ELR (cell line): ENCODE results near the gene TATDN2.

Source experiments
- DNase-seq: peaks from one replicate; pipeline ENCODE4 v3.0.0-alpha.2; 2015; ENCODE audit warnings: low read depth

The TATDN2 gene, protein sequence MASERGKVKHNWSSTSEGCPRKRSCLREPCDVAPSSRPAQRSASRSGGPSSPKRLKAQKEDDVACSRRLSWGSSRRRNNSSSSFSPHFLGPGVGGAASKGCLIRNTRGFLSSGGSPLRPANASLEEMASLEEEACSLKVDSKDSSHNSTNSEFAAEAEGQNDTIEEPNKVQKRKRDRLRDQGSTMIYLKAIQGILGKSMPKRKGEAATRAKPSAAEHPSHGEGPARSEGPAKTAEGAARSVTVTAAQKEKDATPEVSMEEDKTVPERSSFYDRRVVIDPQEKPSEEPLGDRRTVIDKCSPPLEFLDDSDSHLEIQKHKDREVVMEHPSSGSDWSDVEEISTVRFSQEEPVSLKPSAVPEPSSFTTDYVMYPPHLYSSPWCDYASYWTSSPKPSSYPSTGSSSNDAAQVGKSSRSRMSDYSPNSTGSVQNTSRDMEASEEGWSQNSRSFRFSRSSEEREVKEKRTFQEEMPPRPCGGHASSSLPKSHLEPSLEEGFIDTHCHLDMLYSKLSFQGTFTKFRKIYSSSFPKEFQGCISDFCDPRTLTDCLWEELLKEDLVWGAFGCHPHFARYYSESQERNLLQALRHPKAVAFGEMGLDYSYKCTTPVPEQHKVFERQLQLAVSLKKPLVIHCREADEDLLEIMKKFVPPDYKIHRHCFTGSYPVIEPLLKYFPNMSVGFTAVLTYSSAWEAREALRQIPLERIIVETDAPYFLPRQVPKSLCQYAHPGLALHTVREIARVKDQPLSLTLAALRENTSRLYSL

DNA sequence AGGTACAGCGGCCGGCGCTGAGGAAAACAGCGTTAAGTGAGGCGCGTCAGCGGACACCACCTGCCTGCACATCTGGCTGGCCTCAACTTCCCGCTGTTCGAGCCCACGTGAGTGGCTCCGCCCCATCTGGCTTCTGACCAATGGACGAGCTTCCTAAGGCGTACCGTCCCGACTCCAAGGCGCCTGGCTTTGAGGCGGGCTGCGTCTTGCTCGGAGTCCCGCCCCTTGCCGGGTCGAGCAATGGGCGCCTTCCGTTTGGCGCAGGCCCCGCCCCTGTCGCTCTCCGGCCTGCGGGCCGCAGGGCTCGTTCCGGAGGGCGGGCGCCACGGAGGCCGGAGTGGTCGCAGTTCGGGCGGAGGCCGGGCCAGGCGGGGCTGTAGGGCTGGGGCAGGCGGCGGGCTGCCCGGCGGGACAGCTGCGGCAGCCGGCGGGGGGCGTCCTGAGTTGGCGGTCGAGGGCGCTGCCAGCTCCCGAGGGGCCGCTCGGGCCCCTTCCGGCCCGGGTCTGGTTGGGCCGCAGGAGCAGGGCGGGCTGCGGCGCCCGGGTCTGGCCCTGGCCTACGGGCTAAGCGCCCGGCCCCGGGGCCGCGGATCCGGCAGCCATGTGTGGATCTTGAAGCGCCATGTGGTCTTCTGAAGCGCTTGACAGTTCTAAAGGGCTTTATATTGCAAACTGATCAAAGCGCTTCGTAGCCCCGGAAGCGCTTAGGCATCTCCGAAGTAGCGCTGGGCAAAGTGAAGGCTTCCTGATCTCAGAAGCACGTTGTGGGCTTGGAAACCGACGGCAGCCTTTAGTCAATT lies at the start of gene TATDN2:
Gene TATDN2, plus strand, starts transcription at position 276 of the 800 bp plus-strand sequence. CDS start 742 bp downstream, outside the sequence.
- DNase-seq: peak; percentile 96

- DNase-seq: peak; percentile 93
These were observed 49.3 kb upstream of the TATDN2 start for GRCh38 chr3:10198761-10199649.

- peak; percentile 33 for DNase-seq
These were observed 43.3 kb upstream of the TATDN2 start for GRCh38 chr3:10204921-10205320.

GRCh38 chr3:10205451-10206165 lies 42.7 kb upstream of the TATDN2 start:
- DNase-seq: peak; percentile 97

DNA sequence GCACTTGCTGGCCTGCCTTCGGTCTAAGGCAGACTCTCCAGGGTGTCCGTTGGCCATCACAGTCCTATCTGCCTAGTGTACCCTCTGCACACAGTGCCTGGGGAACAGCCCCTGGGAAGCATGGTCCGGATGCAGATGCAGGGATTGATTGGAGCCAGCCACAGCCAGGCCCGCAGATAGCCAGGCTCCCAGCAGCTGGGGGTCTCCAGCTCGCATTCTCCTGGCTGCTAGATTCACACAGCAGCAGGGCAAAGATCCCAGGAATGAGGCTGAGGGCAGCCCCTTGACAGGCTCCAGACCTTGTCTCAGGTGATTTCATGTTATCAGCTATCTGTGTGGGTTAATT lies 42.1 kb upstream of the TATDN2 start:
- no peak for DNase-seq

DNA sequence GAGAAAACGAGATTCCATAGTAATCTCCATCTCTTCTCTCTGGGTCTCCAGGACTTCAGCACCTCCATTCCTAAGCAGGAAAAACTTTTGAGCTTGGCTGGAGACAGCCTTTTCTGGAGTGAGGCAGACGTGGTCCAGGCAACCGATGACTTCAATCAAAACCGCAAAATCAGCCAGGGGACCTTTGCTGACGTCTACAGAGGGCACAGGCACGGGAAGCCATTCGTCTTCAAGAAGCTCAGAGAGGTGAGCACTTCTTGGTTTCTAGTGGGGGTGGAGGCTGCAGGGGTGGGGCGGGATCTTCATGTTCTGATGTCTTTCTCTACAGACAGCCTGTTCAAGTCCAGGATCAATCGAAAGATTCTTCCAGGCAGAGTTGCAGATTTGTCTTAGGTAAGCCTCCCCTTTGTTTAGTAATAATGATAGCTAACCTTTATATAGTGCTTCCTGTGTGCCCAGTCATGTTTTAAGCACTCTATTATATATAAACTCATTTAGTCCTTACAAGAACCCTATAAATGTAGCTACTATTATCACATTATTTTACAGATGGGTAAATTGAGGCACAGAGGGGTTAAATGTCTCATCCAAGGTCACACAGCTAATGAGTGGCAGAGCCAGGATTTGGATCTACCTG lies 35.0 kb upstream of the TATDN2 start:
- peak; percentile 25 for DNase-seq

DNA sequence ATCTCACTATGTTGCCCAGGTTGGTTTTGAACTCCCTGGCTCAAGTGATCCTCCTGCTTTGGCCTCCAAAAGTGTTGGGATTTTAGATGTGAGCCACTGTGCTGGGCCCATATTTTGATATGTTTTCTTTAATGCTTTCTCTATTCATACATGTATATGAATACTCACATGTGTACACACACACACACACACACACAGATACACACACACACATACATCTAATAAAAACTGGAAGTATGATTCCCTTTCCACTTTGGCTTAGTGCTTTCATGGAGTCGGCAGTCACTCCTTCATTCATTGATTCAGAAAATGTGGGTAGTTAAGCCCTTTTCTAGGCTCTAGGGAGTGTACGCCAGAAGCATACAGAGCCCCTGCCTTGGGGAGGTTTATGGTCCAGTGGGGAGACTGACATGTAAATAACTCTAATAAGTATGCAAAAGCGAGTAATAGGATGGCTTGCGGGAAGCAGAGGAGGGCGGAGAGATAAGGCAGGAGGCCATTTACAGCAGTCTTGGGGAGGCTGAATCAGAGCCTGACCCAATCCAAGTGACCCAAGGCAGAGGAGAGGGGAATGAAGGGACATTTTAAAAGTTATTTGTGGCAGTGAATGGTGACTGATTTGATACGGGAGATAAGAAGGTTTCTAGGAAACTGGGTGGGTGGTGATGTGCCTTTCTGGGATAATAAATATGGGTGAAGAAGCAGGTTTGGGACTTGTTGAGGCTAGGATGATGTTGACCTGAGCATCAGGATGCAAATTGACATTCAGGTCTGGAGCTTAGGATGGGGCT lies 32.5 kb upstream of the TATDN2 start:
- no peak for DNase-seq

DNA sequence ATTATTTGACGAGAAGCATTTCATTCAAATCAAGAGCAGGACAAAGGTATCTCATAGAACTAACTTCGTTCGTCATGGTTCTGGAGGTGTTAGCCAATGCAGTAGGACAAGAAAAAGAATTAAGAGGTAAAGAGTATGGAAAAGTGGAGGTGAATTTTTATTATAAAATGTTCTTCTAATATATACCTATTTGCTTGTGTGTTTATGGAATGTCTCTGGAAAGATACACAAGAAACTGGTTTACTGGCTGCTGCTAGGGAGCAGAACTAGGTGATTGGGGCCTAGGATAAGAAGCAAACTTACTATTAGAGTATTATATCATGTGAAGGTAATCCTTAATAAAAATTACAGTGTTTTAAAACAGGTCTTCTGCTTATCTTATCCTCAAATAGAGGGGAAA lies 30.9 kb upstream of the TATDN2 start:
- DNase-seq: no peak

DNA sequence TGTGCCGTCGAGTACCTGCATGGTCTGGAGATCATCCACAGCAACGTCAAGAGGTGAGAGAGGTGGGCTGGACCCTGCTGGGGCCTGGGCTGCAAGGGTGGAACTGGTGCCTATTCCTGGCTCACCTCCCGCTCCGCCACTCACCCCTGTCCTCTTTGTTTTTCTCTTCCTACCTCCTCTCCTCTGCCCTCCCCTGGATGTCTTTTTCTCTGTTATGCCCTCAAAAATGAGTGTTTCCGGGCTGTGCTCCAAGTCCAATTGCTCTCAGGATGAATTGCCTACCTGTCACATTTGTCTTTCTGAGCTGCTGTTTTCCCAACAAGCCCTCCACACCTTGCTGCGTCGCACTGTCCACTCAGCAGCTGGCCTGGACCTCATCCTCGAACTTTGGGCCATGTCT lies 28.5 kb upstream of the TATDN2 start:
- DNase-seq: no peak

- DNase-seq: peak; percentile 67
These were observed 24.3 kb upstream of the TATDN2 start for GRCh38 chr3:10223676-10224639.

- peak; percentile 83 for DNase-seq
These were observed 23.2 kb upstream of the TATDN2 start for GRCh38 chr3:10224794-10225665.

DNA sequence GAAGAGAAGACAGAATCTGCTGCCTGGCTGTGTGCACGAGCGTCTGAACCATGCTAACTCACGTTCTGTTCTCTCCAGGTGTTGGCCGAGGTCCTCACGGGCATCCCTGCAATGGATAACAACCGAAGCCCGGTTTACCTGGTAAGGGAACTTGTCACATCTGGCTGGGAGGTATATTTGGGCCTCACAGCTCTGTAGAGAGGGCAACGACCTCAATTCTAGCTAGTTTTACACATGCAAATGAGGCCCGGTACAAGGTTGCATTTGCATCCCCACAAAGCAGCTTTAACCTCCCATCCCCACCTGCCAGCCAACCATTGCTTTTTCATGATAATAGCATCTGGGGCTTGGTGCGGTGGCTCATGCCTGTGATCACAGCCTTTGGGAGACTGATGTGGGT lies 22.0 kb upstream of the TATDN2 start:
- DNase-seq: no peak

DNA sequence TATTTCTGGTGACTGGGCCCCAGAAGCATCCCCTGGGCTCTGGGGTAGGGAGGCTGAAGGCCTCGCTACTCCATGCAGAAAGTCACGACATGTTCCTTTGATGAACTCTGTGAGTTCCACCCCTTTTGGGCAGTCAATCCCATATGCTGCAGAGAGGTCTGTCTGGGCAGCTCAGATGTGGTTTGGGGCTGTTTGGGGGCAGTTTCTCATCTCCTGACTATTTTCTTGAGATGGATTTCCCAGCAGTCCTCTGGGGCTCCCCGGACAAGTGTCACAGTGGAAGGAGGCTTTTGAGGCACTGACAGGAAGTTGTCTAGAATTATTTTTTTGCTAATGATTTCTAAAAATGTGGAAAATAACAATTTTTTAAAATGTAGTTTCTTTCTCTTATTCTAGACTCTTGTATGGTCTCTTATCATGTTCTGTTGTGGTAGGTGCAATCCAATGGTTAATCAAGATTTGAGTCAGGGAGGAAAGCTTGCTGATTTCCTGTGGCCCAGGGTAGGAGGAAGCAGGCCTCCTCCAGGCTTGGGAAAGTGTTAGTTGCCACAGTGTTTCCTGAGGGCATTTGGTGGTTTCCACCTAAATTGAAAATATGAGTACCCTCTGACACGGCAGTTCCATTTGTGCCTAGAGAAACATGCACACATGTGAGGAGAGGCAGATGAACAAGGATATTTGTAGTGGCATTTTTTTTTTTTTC lies 19.9 kb upstream of the TATDN2 start:
- DNase-seq: peak; percentile 78

- no peak for DNase-seq
These were observed 18.7 kb upstream of the TATDN2 start for GRCh38 chr3:10229576-10229975.

GRCh38 chr3:10232137-10232536 lies 16.1 kb upstream of the TATDN2 start:
- DNase-seq: no peak

- DNase-seq: no peak
These were observed 14.3 kb upstream of the TATDN2 start for GRCh38 chr3:10233988-10234387.
